ENCODE measurements around the gene NDE1. TPM values are rescaled to one million over a fixed set of nuclear protein-coding genes. Genes with fewer than 3 reads are reported as not detected.

NDE1 gene
- total and polyA plus RNA-seq, 3 experiments from 2014 or later, result 55.9 to 123 (median 113) TPM

GRCh38 chr16:15748654-15749053 lies 98.6 kb downstream of the NDE1 start:
- Mint-ChIP-seq H3K4me1 (no peaks in the 10 kb centered on the region), H3K4me3 (no peak overlapping the region), H3K27me3 (no peaks in the 10 kb centered on the region), H3K36me3 (peaks cover 4 to 16% (median 8%) of the 10 kb centered on the region in 3 donors), H3K9me3 (no peaks in the 10 kb centered on the region), H3K27ac (peak overlapping the region in 2 of 8 donors; percentile 17 to 27)
- Histone ChIP-seq H3K4me3 (ENCODE audit: low read length) (no peak overlapping the region), H3K27me3 (ENCODE audit: insufficient read depth, low read length, poor library complexity, severe bottlenecking) (no peaks in the 10 kb centered on the region), H3K36me3 (ENCODE audit: insufficient read depth, low read length) (no peaks in the 10 kb centered on the region), H3K4me1 (ENCODE audit: insufficient read depth, low read length) (no peaks in the 10 kb centered on the region), H3K9me3 (ENCODE audit: low read length) (no peaks in the 10 kb centered on the region), H3K27ac (ENCODE audit: low read depth, low read length) (no peak overlapping the region)
- ChIA-PET CTCF (no interaction called here), POLR2A (no interaction called here)
- DNase-seq, result no peak

- no peaks in the 10 kb centered on the region for H3K27me3 Mint-ChIP-seq
- no peak overlapping the region for H3K4me3 Mint-ChIP-seq
- ChIA-PET CTCF (no interaction called here), POLR2A (no interaction called here)
- H3K9me3 Mint-ChIP-seq, result no peaks in the 10 kb centered on the region
- no peaks in the 10 kb centered on the region for H3K36me3 ChIP-seq (ENCODE audit: insufficient read depth, low read length)
- no peak overlapping the region for H3K4me3 ChIP-seq (ENCODE audit: low read length)
- no peaks in the 10 kb centered on the region for H3K27me3 ChIP-seq (ENCODE audit: insufficient read depth, low read length, poor library complexity, severe bottlenecking)
- H3K4me1 Mint-ChIP-seq, result no peaks in the 10 kb centered on the region
- H3K9me3 ChIP-seq (ENCODE audit: low read length), result no peaks in the 10 kb centered on the region
- H3K27ac ChIP-seq (ENCODE audit: low read depth, low read length), result no peak overlapping the region
- H3K4me1 ChIP-seq (ENCODE audit: insufficient read depth, low read length), result no peaks in the 10 kb centered on the region
- H3K27ac Mint-ChIP-seq, result peak overlapping the region in 2 of 8 donors; percentile 20 to 90
- H3K36me3 Mint-ChIP-seq, result peaks cover 3 to 11% (median 8%) of the 10 kb centered on the region in 3 donors
- DNase-seq, result no peak
These were observed 99.3 kb downstream of the NDE1 start for GRCh38 chr16:15749371-15749770.

- no peaks in the 10 kb centered on the region for H3K9me3 Mint-ChIP-seq
- H3K4me1 Mint-ChIP-seq, result no peaks in the 10 kb centered on the region
- no peaks in the 10 kb centered on the region for H3K27me3 Mint-ChIP-seq
- H3K36me3 Mint-ChIP-seq, result peaks cover 3 to 11% (median 8%) of the 10 kb centered on the region in 3 donors
- Histone ChIP-seq H3K4me1 (ENCODE audit: insufficient read depth, low read length) (no peaks in the 10 kb centered on the region), H3K27ac (ENCODE audit: low read depth, low read length) (no peak overlapping the region), H3K4me3 (ENCODE audit: low read length) (no peak overlapping the region), H3K36me3 (ENCODE audit: insufficient read depth, low read length) (no peaks in the 10 kb centered on the region), H3K27me3 (ENCODE audit: insufficient read depth, low read length, poor library complexity, severe bottlenecking) (no peaks in the 10 kb centered on the region), H3K9me3 (ENCODE audit: low read length) (no peaks in the 10 kb centered on the region)
- H3K4me3 Mint-ChIP-seq, result no peak overlapping the region
- no peak overlapping the region for H3K27ac Mint-ChIP-seq
- ChIA-PET CTCF (no interaction called here), POLR2A (no interaction called here)
- no peak for DNase-seq
These were observed 99.9 kb downstream of the NDE1 start for GRCh38 chr16:15749985-15750384.

- Mint-ChIP-seq H3K4me3 (peak overlapping the region in 1 of 7 donors; percentile 36), H3K36me3 (peaks cover 3 to 9% (median 6%) of the 10 kb centered on the region in 3 donors), H3K9me3 (peaks cover 0 to 2% (median 0%) of the 10 kb centered on the region in 5 donors), H3K4me1 (no peaks in the 10 kb centered on the region), H3K27me3 (no peaks in the 10 kb centered on the region), H3K27ac (peak overlapping the region in 1 of 8 donors; percentile 61)
- Histone ChIP-seq H3K4me3 (ENCODE audit: low read length) (no peak overlapping the region), H3K27me3 (ENCODE audit: insufficient read depth, low read length, poor library complexity, severe bottlenecking) (no peaks in the 10 kb centered on the region), H3K9me3 (ENCODE audit: low read length) (no peaks in the 10 kb centered on the region), H3K27ac (ENCODE audit: low read depth, low read length) (no peak overlapping the region), H3K4me1 (ENCODE audit: insufficient read depth, low read length) (no peaks in the 10 kb centered on the region), H3K36me3 (ENCODE audit: insufficient read depth, low read length) (no peaks in the 10 kb centered on the region)
- POLR2A ChIA-PET, result no interaction called here
- DNase-seq, result no peak
- CTCF ChIA-PET, result interaction anchor here (0.7 kb wide), 1 partner anchor 76 kb away, joined by 3 read pairs; no protein-coding TSS in a partner anchor
These were observed 101.9 kb downstream of the NDE1 start for GRCh38 chr16:15751940-15752339.

GRCh38 chr16:15752717-15753488 lies 102.9 kb downstream of the NDE1 start:
- H3K9me3 ChIP-seq (ENCODE audit: low read length), result no peaks in the 10 kb centered on the region
- H3K27me3 Mint-ChIP-seq, result no peaks in the 10 kb centered on the region
- no peak overlapping the region for H3K27ac Mint-ChIP-seq
- DNase-seq, result no peak
- H3K9me3 Mint-ChIP-seq, result peaks cover 0 to 2% (median 0%) of the 10 kb centered on the region in 5 donors
- H3K4me3 Mint-ChIP-seq, result no peak overlapping the region
- no peak overlapping the region for H3K4me3 ChIP-seq (ENCODE audit: low read length)
- H3K36me3 Mint-ChIP-seq, result peaks cover 2 to 5% (median 3%) of the 10 kb centered on the region in 3 donors
- H3K27ac ChIP-seq (ENCODE audit: low read depth, low read length), result no peak overlapping the region
- H3K4me1 Mint-ChIP-seq, result peaks cover 0 to 1% (median 0%) of the 10 kb centered on the region in 3 donors
- H3K27me3 ChIP-seq (ENCODE audit: insufficient read depth, low read length, poor library complexity, severe bottlenecking), result no peaks in the 10 kb centered on the region
- CTCF ChIA-PET, result no interaction called here
- POLR2A ChIA-PET, result no interaction called here
- no peaks in the 10 kb centered on the region for H3K36me3 ChIP-seq (ENCODE audit: insufficient read depth, low read length)
- H3K4me1 ChIP-seq (ENCODE audit: insufficient read depth, low read length), result no peaks in the 10 kb centered on the region

- no peaks in the 10 kb centered on the region for H3K36me3 ChIP-seq (ENCODE audit: insufficient read depth, low read length)
- Mint-ChIP-seq H3K36me3 (no peaks in the 10 kb centered on the region), H3K27me3 (peaks cover 4 to 10% of the 10 kb centered on the region in 2 donors), H3K4me1 (peaks cover 0 to 1% (median 0%) of the 10 kb centered on the region in 3 donors), H3K9me3 (peaks cover 0 to 2% (median 0%) of the 10 kb centered on the region in 5 donors), H3K4me3 (no peak overlapping the region), H3K27ac (no peak overlapping the region)
- no peak overlapping the region for H3K27ac ChIP-seq (ENCODE audit: low read depth, low read length)
- H3K27me3 ChIP-seq (ENCODE audit: insufficient read depth, low read length, poor library complexity, severe bottlenecking), result no peaks in the 10 kb centered on the region
- POLR2A ChIA-PET, result no interaction called here
- CTCF ChIA-PET, result no interaction called here
- no peak overlapping the region for H3K4me3 ChIP-seq (ENCODE audit: low read length)
- H3K4me1 ChIP-seq (ENCODE audit: insufficient read depth, low read length), result no peaks in the 10 kb centered on the region
- no peaks in the 10 kb centered on the region for H3K9me3 ChIP-seq (ENCODE audit: low read length)
- no peak for DNase-seq
These were observed 104.9 kb downstream of the NDE1 start for GRCh38 chr16:15754821-15755534.

- CTCF ChIA-PET, result no interaction called here
These were observed 107.0 kb downstream of the NDE1 start for GRCh38 chr16:15757077-15757386.

GRCh38 chr16:15757630-15758251 lies 107.7 kb downstream of the NDE1 start:
- no peak for DNase-seq
- ChIA-PET POLR2A (no interaction called here), CTCF (interaction anchor here (0.7 kb wide), 1 partner anchor 320 kb away, joined by 3 read pairs; no protein-coding TSS in a partner anchor)
- Mint-ChIP-seq H3K27me3 (peaks cover 9 to 27% of the 10 kb centered on the region in 2 donors), H3K4me3 (no peak overlapping the region), H3K27ac (no peak overlapping the region), H3K36me3 (no peaks in the 10 kb centered on the region), H3K9me3 (peaks cover 0 to 2% (median 0%) of the 10 kb centered on the region in 5 donors), H3K4me1 (peaks cover 0 to 1% (median 0%) of the 10 kb centered on the region in 3 donors)
- Histone ChIP-seq H3K4me3 (ENCODE audit: low read length) (no peak overlapping the region), H3K27ac (ENCODE audit: low read depth, low read length) (no peak overlapping the region), H3K27me3 (ENCODE audit: insufficient read depth, low read length, poor library complexity, severe bottlenecking) (no peaks in the 10 kb centered on the region), H3K4me1 (ENCODE audit: insufficient read depth, low read length) (no peaks in the 10 kb centered on the region), H3K9me3 (ENCODE audit: low read length) (no peaks in the 10 kb centered on the region), H3K36me3 (ENCODE audit: insufficient read depth, low read length) (no peaks in the 10 kb centered on the region)

More at GRCh38 chr16:15757077-15757386, 107.0 kb downstream of the NDE1 start:
- Histone ChIP-seq H3K4me3 (ENCODE audit: low read length) (no peak overlapping the region), H3K27ac (ENCODE audit: low read depth, low read length) (no peak overlapping the region), H3K36me3 (ENCODE audit: insufficient read depth, low read length) (no peaks in the 10 kb centered on the region), H3K9me3 (ENCODE audit: low read length) (no peaks in the 10 kb centered on the region), H3K4me1 (ENCODE audit: insufficient read depth, low read length) (no peaks in the 10 kb centered on the region), H3K27me3 (ENCODE audit: insufficient read depth, low read length, poor library complexity, severe bottlenecking) (no peaks in the 10 kb centered on the region)
- Mint-ChIP-seq H3K4me1 (peaks cover 0 to 1% (median 0%) of the 10 kb centered on the region in 3 donors), H3K27me3 (peaks cover 9 to 20% of the 10 kb centered on the region in 2 donors), H3K4me3 (no peak overlapping the region), H3K27ac (no peak overlapping the region), H3K9me3 (peaks cover 0 to 2% (median 0%) of the 10 kb centered on the region in 5 donors), H3K36me3 (no peaks in the 10 kb centered on the region)
- no peak for DNase-seq
- POLR2A ChIA-PET, result no interaction called here

Data from CD8-positive, alpha-beta memory T cell (primary cell).